ENCODE results near the gene PCDHGA12. TPM values are rescaled to one million over a fixed set of nuclear protein-coding genes. Genes with fewer than 3 reads are reported as not detected.
"Not testable (repeated sequence)": the region's sequence is repeated elsewhere in the genome, so short reads cannot be mapped to it uniquely, and the experiment has no call there.

The PCDHGA12 gene
- total RNA-seq, 1 experiment from 2014 or later = not detected

GRCh38 chr5:141407790-141408505, 22.4 kb upstream of the PCDHGA12 start, which contains the start of gene PCDHGB6:
Gene PCDHGB6, plus strand, starts transcription at chr5:141408021. Its CDS starts 182 bp downstream, at chr5:141408203.
- DNase-seq (ENCODE audit: low spot score) = not testable (repeated sequence)

GRCh38 chr5:141409598-141410306, 20.6 kb upstream of the PCDHGA12 start:
- DNase-seq (ENCODE audit: low spot score) = no peak

DNA sequence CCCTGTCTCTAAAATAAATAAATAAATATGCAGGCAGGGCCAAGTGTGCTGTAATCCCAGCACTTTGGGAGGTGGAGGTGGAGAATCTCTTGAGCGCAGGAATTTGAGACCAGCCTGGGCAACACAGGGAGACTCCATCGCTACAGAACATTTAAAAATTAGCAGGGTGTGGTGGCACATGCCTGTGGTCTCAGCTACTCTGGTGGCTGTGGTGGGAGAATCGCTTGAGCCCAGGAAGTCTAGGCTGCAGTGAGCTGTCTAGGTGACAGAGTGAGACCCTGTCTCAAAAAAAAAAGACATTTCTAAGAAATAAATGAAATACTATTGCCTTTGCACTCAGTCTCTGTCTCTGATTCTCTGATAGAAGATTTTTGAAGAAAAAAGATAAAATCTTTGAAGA, 18.7 kb upstream of the PCDHGA12 start:
- no peak for DNase-seq (ENCODE audit: low spot score)

DNA sequence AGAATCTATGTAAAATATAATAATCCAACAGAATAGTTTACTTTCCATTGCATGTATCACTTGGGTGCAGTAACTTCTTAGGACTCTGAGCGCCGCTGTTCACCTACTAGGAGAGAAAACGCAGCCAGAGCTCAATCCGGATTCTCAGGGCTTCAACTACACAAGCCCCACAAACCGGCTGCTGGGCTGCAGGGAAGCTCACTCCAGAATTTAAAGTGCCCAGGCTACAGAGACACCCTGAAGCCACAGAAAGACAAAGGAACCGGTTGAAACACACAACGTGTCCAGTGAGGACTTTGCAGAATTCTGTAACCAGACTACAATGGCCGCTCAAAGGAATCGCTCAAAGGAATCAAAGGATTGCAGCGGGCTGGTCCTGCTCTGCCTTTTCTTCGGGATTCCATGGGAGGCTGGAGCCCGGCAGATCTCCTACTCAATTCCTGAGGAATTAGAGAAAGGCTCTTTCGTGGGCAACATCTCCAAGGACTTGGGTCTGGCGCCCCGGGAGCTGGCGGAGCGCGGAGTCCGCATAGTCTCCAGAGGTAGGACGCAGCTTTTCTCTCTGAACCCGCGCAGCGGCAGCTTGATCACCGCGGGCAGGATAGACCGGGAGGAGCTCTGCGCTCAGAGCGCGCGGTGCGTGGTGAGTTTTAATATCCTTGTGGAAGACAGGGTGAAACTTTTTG, 17.3 kb upstream of the PCDHGA12 start, which contains the start of gene PCDHGA10:
TSS of gene PCDHGA10 (plus strand) at position 134 of the 686 bp plus-strand sequence. CDS start at position 323, 189 bp downstream.
- peak; percentile 65 for DNase-seq (ENCODE audit: low spot score)

- DNase-seq (ENCODE audit: low spot score) = no peak
Measured at GRCh38 chr5:141413540-141414069, 16.7 kb upstream of the PCDHGA12 start.

- DNase-seq (ENCODE audit: low spot score) = not testable (repeated sequence)
Measured at GRCh38 chr5:141414548-141415274, 15.6 kb upstream of the PCDHGA12 start.

GRCh38 chr5:141415275-141415618, 15.1 kb upstream of the PCDHGA12 start:
- not testable (repeated sequence) for DNase-seq (ENCODE audit: low spot score)

DNA sequence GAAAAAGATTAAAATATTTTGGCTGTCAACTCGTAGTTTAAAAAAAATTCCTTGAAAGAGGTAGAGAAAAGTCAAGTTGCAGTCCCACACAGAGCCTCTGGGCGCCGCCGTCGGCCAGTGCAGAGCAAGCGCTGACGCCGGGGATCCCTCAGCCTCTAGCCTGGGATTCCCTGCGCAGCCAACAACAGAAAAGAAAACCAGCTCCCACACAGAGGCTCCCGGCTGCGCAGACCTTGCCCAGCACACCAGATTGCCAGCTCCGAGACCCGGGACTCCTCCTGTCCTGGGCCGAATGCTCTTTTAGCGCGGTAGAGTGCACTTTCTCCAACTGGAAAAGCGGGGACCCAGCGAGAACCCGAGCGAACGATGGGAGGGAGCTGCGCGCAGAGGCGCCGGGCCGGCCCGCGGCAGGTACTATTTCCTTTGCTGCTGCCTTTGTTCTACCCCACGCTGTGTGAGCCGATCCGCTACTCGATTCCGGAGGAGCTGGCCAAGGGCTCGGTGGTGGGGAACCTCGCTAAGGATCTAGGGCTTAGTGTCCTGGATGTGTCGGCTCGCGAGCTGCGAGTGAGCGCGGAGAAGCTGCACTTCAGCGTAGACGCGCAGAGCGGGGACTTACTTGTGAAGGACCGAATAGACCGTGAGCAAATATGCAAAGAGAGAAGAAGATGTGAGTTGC, 12.7 kb upstream of the PCDHGA12 start, which contains the start of gene PCDHGB7:
TSS of gene PCDHGB7 (plus strand) at position 184 of the 679 bp plus-strand sequence. CDS start at position 367, 183 bp downstream.
- peak; percentile 72 for DNase-seq (ENCODE audit: low spot score)

GRCh38 chr5:141419074-141419880, 11.0 kb upstream of the PCDHGA12 start:
- DNase-seq (ENCODE audit: low spot score) = no peak

GRCh38 chr5:141420855-141421488, 9.3 kb upstream of the PCDHGA12 start, which contains the start of gene PCDHGA11:
Gene PCDHGA11, plus strand, starts transcription at chr5:141421051. Its CDS starts 177 bp downstream, at chr5:141421228.
- no peak for DNase-seq (ENCODE audit: low spot score)

- DNase-seq (ENCODE audit: low spot score) = no peak
Measured at GRCh38 chr5:141421489-141421855, 8.8 kb upstream of the PCDHGA12 start.

DNA sequence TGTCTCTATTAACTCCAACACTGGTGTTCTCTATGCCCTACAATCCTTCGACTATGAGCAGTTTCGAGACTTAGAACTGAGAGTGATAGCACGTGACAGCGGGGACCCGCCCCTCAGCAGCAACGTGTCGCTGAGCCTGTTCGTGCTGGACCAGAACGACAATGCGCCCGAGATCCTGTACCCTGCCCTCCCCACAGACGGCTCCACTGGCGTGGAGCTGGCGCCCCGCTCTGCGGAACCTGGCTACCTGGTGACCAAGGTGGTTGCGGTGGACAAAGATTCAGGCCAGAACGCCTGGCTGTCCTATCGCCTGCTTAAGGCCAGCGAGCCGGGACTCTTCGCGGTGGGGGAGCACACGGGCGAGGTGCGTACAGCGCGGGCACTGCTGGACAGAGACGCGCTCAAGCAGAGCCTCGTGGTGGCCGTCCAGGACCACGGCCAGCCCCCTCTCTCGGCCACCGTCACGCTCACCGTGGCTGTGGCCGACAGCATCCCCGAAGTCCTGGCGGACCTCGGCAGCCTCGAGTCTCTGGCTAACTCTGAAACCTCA, 7.5 kb upstream of the PCDHGA12 start:
- DNase-seq (ENCODE audit: low spot score) = no peak

DNA sequence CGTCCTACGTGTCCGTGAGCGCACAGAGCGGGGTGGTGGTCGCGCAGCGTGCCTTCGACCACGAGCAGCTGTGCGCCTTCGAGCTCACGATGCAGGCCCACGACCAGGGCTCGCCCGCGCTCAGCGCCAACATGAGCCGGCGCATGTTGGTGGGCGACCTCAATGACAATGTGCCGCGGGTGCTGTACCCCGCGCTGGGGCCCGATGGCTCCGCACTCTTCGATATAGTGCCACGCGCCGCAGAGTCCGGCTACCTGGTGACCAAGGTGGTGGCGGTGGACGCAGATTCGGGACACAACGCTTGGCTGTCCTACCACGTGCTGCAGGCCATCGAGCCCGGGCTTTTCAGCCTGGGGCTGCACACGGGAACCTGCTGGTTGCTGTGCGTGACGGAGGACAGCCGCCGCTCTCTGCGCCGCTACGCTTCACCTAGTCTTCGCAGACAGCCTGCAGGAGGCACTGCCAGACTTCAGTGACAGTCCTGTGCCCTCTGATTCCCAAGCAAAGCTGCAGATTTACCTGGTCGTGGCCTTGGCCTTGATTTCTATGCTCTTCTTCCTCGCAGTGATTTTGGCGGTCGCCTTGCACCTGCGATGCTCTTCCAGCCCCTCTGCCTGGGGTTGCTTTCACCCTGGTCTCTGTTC, 2.4 kb upstream of the PCDHGA12 start:
- no peak for DNase-seq (ENCODE audit: low spot score)

DNA sequence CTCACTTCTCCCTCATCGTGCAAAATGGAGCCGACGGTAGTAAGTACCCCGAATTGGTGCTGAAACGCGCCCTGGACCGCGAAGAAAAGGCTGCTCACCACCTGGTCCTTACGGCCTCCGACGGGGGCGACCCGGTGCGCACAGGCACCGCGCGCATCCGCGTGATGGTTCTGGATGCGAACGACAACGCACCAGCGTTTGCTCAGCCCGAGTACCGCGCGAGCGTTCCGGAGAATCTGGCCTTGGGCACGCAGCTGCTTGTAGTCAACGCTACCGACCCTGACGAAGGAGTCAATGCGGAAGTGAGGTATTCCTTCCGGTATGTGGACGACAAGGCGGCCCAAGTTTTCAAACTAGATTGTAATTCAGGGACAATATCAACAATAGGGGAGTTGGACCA, 979 bp downstream of the PCDHGA12 start:
- no peak for DNase-seq (ENCODE audit: low spot score)

GRCh38 chr5:141432308-141432707, 2.0 kb downstream of the PCDHGA12 start:
- not testable (repeated sequence) for DNase-seq (ENCODE audit: low spot score)

GRCh38 chr5:141432726-141433125, 2.4 kb downstream of the PCDHGA12 start:
- not testable (repeated sequence) for DNase-seq (ENCODE audit: low spot score)

DNA sequence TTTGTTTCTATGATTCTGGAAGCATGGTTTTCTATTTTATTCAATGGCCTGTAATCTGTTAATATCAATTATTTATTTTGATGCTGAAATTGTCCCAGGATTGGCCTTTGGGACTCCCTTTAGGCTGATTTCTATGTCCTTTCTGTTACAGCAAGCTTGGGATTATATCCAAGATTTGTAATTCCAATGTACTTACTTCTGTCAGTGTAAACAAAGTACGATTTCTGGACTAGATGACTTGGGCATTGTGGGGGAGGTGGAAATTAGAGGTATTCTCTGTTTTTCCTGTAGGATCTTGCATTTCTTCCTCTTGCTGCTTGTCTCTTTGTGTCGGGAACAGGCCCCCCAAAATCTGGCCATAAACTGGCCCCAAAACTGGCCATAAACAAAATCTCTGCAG, 3.7 kb downstream of the PCDHGA12 start:
- no peak for DNase-seq (ENCODE audit: low spot score)

GRCh38 chr5:141437221-141437620, 6.9 kb downstream of the PCDHGA12 start:
- no peak for DNase-seq (ENCODE audit: low spot score)

All from A172 (cell line).